GM19240 (cell line): ENCODE data around the gene RNF25.

Experiments used
- DNase-seq: peaks from one replicate; pipeline ENCODE4 v3.0.0; 2011; ENCODE audit warnings: low spot score; ENCODE audit not compliant: insufficient read length

Gene RNF25

GRCh38 chr2:218680061-218680460 is 8.3 kb upstream of the RNF25 start:
- no peak for DNase-seq

GRCh38 chr2:218679119-218679518 is 7.3 kb upstream of the RNF25 start:
- no peak for DNase-seq

GRCh38 chr2:218671097-218671653 is 627 bp downstream of the RNF25 start:
- no peak for DNase-seq

- no peak for DNase-seq
Observed at GRCh38 chr2:218664653-218665052, 7.1 kb downstream of the RNF25 start.

- DNase-seq, result no peak
Observed at GRCh38 chr2:218663901-218664300, 7.9 kb downstream of the RNF25 start.

GRCh38 chr2:218662827-218663226 is 9.0 kb downstream of the RNF25 start:
- DNase-seq, result no peak

GRCh38 chr2:218662377-218662776 is 9.4 kb downstream of the RNF25 start:
- DNase-seq, result no peak

GRCh38 chr2:218659988-218660358 is 11.8 kb downstream of the RNF25 start:
- DNase-seq, result no peak

GRCh38 chr2:218659258-218659987 is 12.4 kb downstream of the RNF25 start, which contains the start of the genes BCS1L and ZNF142:
Gene BCS1L, plus strand, starts transcription at chr2:218659683. Its CDS starts 1,305 bp downstream, at chr2:218660988.
Gene ZNF142, minus strand, starts transcription at chr2:218659623. Its CDS starts 3,194 bp downstream, at chr2:218656429.
- DNase-seq, result peak; percentile 93

GRCh38 chr2:218658671-218659257 is 13.0 kb downstream of the RNF25 start:
- peak; percentile 23 for DNase-seq

GRCh38 chr2:218655751-218656150 is 16.1 kb downstream of the RNF25 start:
- DNase-seq, result no peak

GRCh38 chr2:218648787-218649100 is 23.1 kb downstream of the RNF25 start:
- no peak for DNase-seq

GRCh38 chr2:218648088-218648786 is 23.6 kb downstream of the RNF25 start:
- DNase-seq, result peak; percentile 23

- no peak for DNase-seq
Observed at GRCh38 chr2:218645126-218645525, 26.7 kb downstream of the RNF25 start.

- no peak for DNase-seq
Observed at GRCh38 chr2:218644721-218645120, 27.1 kb downstream of the RNF25 start.

- no peak for DNase-seq
Observed at GRCh38 chr2:218643751-218644310, 28.0 kb downstream of the RNF25 start.

GRCh38 chr2:218642786-218643185 is 29.0 kb downstream of the RNF25 start:
- DNase-seq, result no peak

GRCh38 chr2:218642121-218642656 is 29.6 kb downstream of the RNF25 start:
- DNase-seq, result no peak

- no peak for DNase-seq
Observed at GRCh38 chr2:218638372-218638771, 33.4 kb downstream of the RNF25 start.

GRCh38 chr2:218635719-218636118 is 36.1 kb downstream of the RNF25 start:
- no peak for DNase-seq

GRCh38 chr2:218631837-218632236 is 40.0 kb downstream of the RNF25 start:
- no peak for DNase-seq

GRCh38 chr2:218627939-218628338 is 43.9 kb downstream of the RNF25 start:
- no peak for DNase-seq
